Right atrium auricular region (tissue), 2 donors: Measurements from ENCODE around the gene HEBP1. TPM values are rescaled to one million over a fixed set of nuclear protein-coding genes. Genes with fewer than 3 reads are reported as not detected.

ENCODE experiments used
- DNase-seq: peaks from one replicate; pipeline ENCODE4 v3.0.0-alpha.2; 2019; ENCODE audit warnings: low spot score
- H3K27ac ChIP-seq, 2 donors: fragments of 200-600 bp; sonication (generic); 1 replicate in 1 of 2; 2 replicates in 1 of 2; pipeline ENCODE4 v1.5.1; 2016 to 2019
- H3K27me3 ChIP-seq, 2 donors: fragments of 200-600 bp; sonication (generic); one replicate each; pipeline versions ENCODE4 v1.5.1 to v1.6.0; 2017 to 2019
- H3K36me3 ChIP-seq: fragments of 200-600 bp; sonication (generic); one replicate; pipeline ENCODE4 v1.5.1; 2016
- H3K4me1 ChIP-seq, 2 donors: fragments of 200-600 bp; sonication (generic); one replicate each; pipeline versions ENCODE4 v1.5.1 to v1.6.0; 2017 to 2019
- H3K4me3 ChIP-seq, 2 donors: fragments of 200-600 bp; sonication (generic); 1 replicate in 1 of 2; 2 replicates in 1 of 2; pipeline ENCODE4 v1.5.1; 2017 to 2019; ENCODE audit warnings: mild to moderate bottlenecking in 1 of 2, moderate library complexity in 1 of 2
- H3K9me3 ChIP-seq, 2 donors: fragments of 200-600 bp; sonication (generic); one replicate each; pipeline ENCODE4 v1.5.1; 2019
- CTCF ChIP-seq, 2 donors: fragments of 200-600 bp; sonication (generic); IDR thresholded peaks; one replicate each; pipeline ENCODE4 v1.5.1; 2019; ENCODE audit warnings: antibody characterized with exemption in 2 of 2
- total RNA-seq, 2 donors: library from RNA; depleted of rRNA; stranded (reverse); fragments of >200 nt; gene quantifications; one replicate each; pipeline ENCODE4 v1.1.0, GENCODE V29; 2016

The HEBP1 gene
- total RNA-seq, 2 donors from 2014 or later, result 29.4 to 30.0 TPM

GRCh38 chr12:13027508-13027907 lies 27.4 kb upstream of the HEBP1 start:
- Histone ChIP-seq H3K36me3 (no peaks in the 10 kb centered on the region), H3K4me1 (peaks cover 0 to 4% of the 10 kb centered on the region in 2 donors), H3K4me3 (no peak overlapping the region), H3K27me3 (no peaks in the 10 kb centered on the region), H3K9me3 (no peaks in the 10 kb centered on the region), H3K27ac (no peak overlapping the region)
- no peak for TF ChIP-seq CTCF (IDR thresholded peaks at IDR 0.05)
- DNase-seq, result no peak

GRCh38 chr12:13027032-13027431 lies 27.0 kb upstream of the HEBP1 start:
- Histone ChIP-seq H3K4me3 (no peak overlapping the region), H3K4me1 (peaks cover 0 to 4% of the 10 kb centered on the region in 2 donors), H3K27ac (no peak overlapping the region), H3K27me3 (no peaks in the 10 kb centered on the region), H3K9me3 (no peaks in the 10 kb centered on the region), H3K36me3 (no peaks in the 10 kb centered on the region)
- no peak for TF ChIP-seq CTCF (IDR thresholded peaks at IDR 0.05)
- no peak for DNase-seq

GRCh38 chr12:13026286-13026685 lies 26.2 kb upstream of the HEBP1 start:
- TF ChIP-seq CTCF (IDR thresholded peaks at IDR 0.05), result no peak
- H3K9me3 ChIP-seq, result no peaks in the 10 kb centered on the region
- no peak overlapping the region for H3K27ac ChIP-seq
- no peaks in the 10 kb centered on the region for H3K27me3 ChIP-seq
- DNase-seq, result no peak
- H3K36me3 ChIP-seq, result no peaks in the 10 kb centered on the region
- no peak overlapping the region for H3K4me3 ChIP-seq
- H3K4me1 ChIP-seq, result peaks cover 0 to 4% of the 10 kb centered on the region in 2 donors

- Histone ChIP-seq H3K9me3 (no peaks in the 10 kb centered on the region), H3K27me3 (no peaks in the 10 kb centered on the region), H3K4me3 (no peak overlapping the region), H3K4me1 (peaks cover 0 to 4% of the 10 kb centered on the region in 2 donors), H3K36me3 (no peaks in the 10 kb centered on the region), H3K27ac (no peak overlapping the region)
- no peak for DNase-seq
- no peak for TF ChIP-seq CTCF (IDR thresholded peaks at IDR 0.05)
These were observed 24.5 kb upstream of the HEBP1 start for GRCh38 chr12:13024531-13024916.

- H3K4me3 ChIP-seq, result no peak overlapping the region
- no peak overlapping the region for H3K27ac ChIP-seq
- H3K9me3 ChIP-seq, result no peaks in the 10 kb centered on the region
- peaks cover 0 to 4% of the 10 kb centered on the region in 2 donors for H3K4me1 ChIP-seq
- peak; percentile 14 to 33 for TF ChIP-seq CTCF (IDR thresholded peaks at IDR 0.05)
- H3K36me3 ChIP-seq, result no peaks in the 10 kb centered on the region
- peak; percentile 68 for DNase-seq
- H3K27me3 ChIP-seq, result no peaks in the 10 kb centered on the region
These were observed 23.9 kb upstream of the HEBP1 start for GRCh38 chr12:13023811-13024530.

GRCh38 chr12:13022851-13023271 lies 22.8 kb upstream of the HEBP1 start:
- no peaks in the 10 kb centered on the region for H3K36me3 ChIP-seq
- no peak for DNase-seq
- H3K4me3 ChIP-seq, result no peak overlapping the region
- no peak overlapping the region for H3K27ac ChIP-seq
- no peaks in the 10 kb centered on the region for H3K27me3 ChIP-seq
- no peaks in the 10 kb centered on the region for H3K9me3 ChIP-seq
- peaks cover 0 to 4% of the 10 kb centered on the region in 2 donors for H3K4me1 ChIP-seq
- TF ChIP-seq CTCF (IDR thresholded peaks at IDR 0.05), result no peak
